Trophoblast cell (in vitro differentiated cells and primary cell): ENCODE results near the gene PAFAH1B2.

ENCODE experiments used
- DNase-seq, 2 donors: peaks; one replicate each; pipeline ENCODE4 v3.0.0-alpha.2; 2016
- H2AFZ ChIP-seq: 2 replicates; pipeline ENCODE4 v1.6.1; 2013; ENCODE audit warnings: low read length, moderate library complexity, mild to moderate bottlenecking; ENCODE audit not compliant: insufficient read depth, poor library complexity
- H2AK5ac ChIP-seq: 2 replicates; pipeline ENCODE4 v1.6.1; 2013; ENCODE audit warnings: mild to moderate bottlenecking, low read length
- H2BK120ac ChIP-seq: 2 replicates; pipeline ENCODE4 v1.6.1; 2013; ENCODE audit warnings: low read length, mild to moderate bottlenecking, moderate library complexity; ENCODE audit not compliant: insufficient read depth, poor library complexity
- H2BK12ac ChIP-seq: 2 replicates; pipeline ENCODE4 v1.6.1; 2013; ENCODE audit warnings: mild to moderate bottlenecking, low read length, moderate library complexity
- H2BK5ac ChIP-seq: 2 replicates; pipeline ENCODE4 v1.6.1; 2013; ENCODE audit warnings: low read length, low read depth, moderate library complexity, mild to moderate bottlenecking; ENCODE audit not compliant: poor library complexity
- H3K14ac ChIP-seq: 2 replicates; pipeline ENCODE4 v1.6.1; 2013; ENCODE audit warnings: mild to moderate bottlenecking, low read length
- H3K18ac ChIP-seq: 2 replicates; pipeline ENCODE4 v1.6.1; 2013; ENCODE audit warnings: mild to moderate bottlenecking, low read length
- H3K23ac ChIP-seq: 2 replicates; pipeline ENCODE4 v1.6.1; 2013; ENCODE audit warnings: low read length
- H3K27ac ChIP-seq: 2 replicates; pipeline ENCODE4 v1.5.1; 2013; ENCODE audit warnings: low read depth, mild to moderate bottlenecking, inconsistent platforms, low read length, moderate library complexity
- H3K27me3 ChIP-seq: 2 replicates; pipeline ENCODE4 v1.6.1; 2013; ENCODE audit warnings: inconsistent platforms, mild to moderate bottlenecking, low read length, moderate library complexity; ENCODE audit not compliant: insufficient read depth
- H3K36me3 ChIP-seq, 2 experiments: 1 replicate in 1 of 2; 2 replicates in 1 of 2; pipeline ENCODE4 v1.6.1; 2013; ENCODE audit warnings: low read length in 2 of 2, mild to moderate bottlenecking in 2 of 2, moderate library complexity in 1 of 2; ENCODE audit not compliant: insufficient read depth in 2 of 2, control insufficient read depth in 1 of 2
- H3K4ac ChIP-seq: 2 replicates; pipeline ENCODE4 v1.6.1; 2013; ENCODE audit warnings: low read depth, mild to moderate bottlenecking, low read length, moderate library complexity
- H3K4me1 ChIP-seq, 2 experiments: 1 replicate in 1 of 2; 2 replicates in 1 of 2; pipeline ENCODE4 v1.6.1; 2013; ENCODE audit warnings: low read length in 2 of 2, mild to moderate bottlenecking in 2 of 2, moderate library complexity in 1 of 2; ENCODE audit not compliant: insufficient read depth in 2 of 2, control insufficient read depth in 1 of 2
- H3K4me2 ChIP-seq: 2 replicates; pipeline ENCODE4 v1.6.1; 2013; ENCODE audit warnings: inconsistent platforms, mild to moderate bottlenecking, low read length, moderate library complexity
- H3K4me3 ChIP-seq: 2 replicates; pipeline ENCODE4 v1.5.1; 2013; ENCODE audit warnings: mild to moderate bottlenecking, low read depth, low read length, inconsistent platforms
- H3K79me1 ChIP-seq: one replicate; pipeline ENCODE4 v1.6.1; 2013; ENCODE audit warnings: low read length
- H3K79me2 ChIP-seq: 2 replicates; pipeline ENCODE4 v1.6.1; 2013; ENCODE audit warnings: low read length, mild to moderate bottlenecking; ENCODE audit not compliant: control insufficient read depth, insufficient read depth, poor library complexity
- H3K9ac ChIP-seq: 2 replicates; pipeline ENCODE4 v1.6.1; 2013; ENCODE audit warnings: mild to moderate bottlenecking, low read length
- H3K9me3 ChIP-seq: 2 replicates; pipeline ENCODE4 v1.6.1; 2013; ENCODE audit warnings: low read depth, mild to moderate bottlenecking, control low read depth, inconsistent platforms, low read length; ENCODE audit not compliant: insufficient read depth
- H4K12ac ChIP-seq: 2 replicates; pipeline ENCODE4 v1.6.1; 2013; ENCODE audit warnings: low read depth, mild to moderate bottlenecking, low read length, moderate library complexity
- H4K8ac ChIP-seq: 2 replicates; pipeline ENCODE4 v1.6.1; 2013; ENCODE audit warnings: low read depth, mild to moderate bottlenecking, low read length, moderate library complexity
- H4K91ac ChIP-seq: one replicate; pipeline ENCODE4 v1.6.1; 2013; ENCODE audit warnings: low read depth, mild to moderate bottlenecking, low read length, moderate library complexity
- WGBS: extraction: QIAGEN DNeasy Blood & Tissue Kit; methylation state at CpG from one replicate; pipeline ENCODE4 v1.1.7; 2013; ENCODE audit warnings: missing lambda C conversion rate; ENCODE audit not compliant: insufficient read length, insufficient coverage; ENCODE audit errors: extremely low coverage; 5-methylcytosine and 5-hydroxymethylcytosine counted together

Gene PAFAH1B2

DNA sequence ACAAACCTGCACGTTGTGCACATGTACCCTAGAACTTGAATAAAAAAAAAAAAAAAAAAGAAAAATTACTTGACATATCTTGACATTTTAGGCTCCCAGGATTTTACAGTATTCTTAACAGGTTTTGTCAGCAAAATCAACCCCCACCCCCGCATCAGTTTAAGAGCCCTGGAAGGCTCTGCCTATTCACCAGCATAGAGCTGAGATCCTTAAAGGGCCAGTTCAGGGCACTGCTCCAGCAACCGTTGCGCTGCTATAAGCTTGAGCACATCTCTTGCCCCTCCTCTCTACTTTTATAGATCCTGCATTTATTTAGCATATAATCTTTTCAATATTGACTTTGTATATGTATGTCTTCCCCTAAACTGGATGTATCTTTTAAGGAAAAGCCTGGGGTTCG lies 697 bp upstream of the PAFAH1B2 start:
- no peak overlapping the region for H3K4ac ChIP-seq
- H3K4me1 ChIP-seq, result peaks cover 0 to 7% of the 10 kb centered on the region in 2 experiments
- H3K9ac ChIP-seq, result no peak overlapping the region
- H3K79me2 ChIP-seq, result peaks cover 28% of the 10 kb centered on the region
- no peak overlapping the region for H2AK5ac ChIP-seq
- H4K91ac ChIP-seq, result no peak overlapping the region
- H3K14ac ChIP-seq, result no peak overlapping the region
- H3K79me1 ChIP-seq, result peaks cover 12% of the 10 kb centered on the region
- H3K9me3 ChIP-seq, result no peaks in the 10 kb centered on the region
- no peak overlapping the region for H3K23ac ChIP-seq
- H4K8ac ChIP-seq, result no peak overlapping the region
- H3K4me2 ChIP-seq, result peak overlapping the region; percentile 88
- no peaks in the 10 kb centered on the region for H3K27me3 ChIP-seq
- DNase-seq, result peak in 1 of 2 donors; percentile 41
- H3K18ac ChIP-seq, result no peak overlapping the region
- no peak overlapping the region for H2BK12ac ChIP-seq
- H3K4me3 ChIP-seq, result no peak overlapping the region
- peaks cover 12 to 13% of the 10 kb centered on the region in 2 experiments for H3K36me3 ChIP-seq
- no peak overlapping the region for H2BK120ac ChIP-seq
- no peak overlapping the region for H2AFZ ChIP-seq
- H2BK5ac ChIP-seq, result no peak overlapping the region
- no peak overlapping the region for H3K27ac ChIP-seq
- no peak overlapping the region for H4K12ac ChIP-seq
- no CpG with 5 or more reads among the region's 5 CpGs for WGBS

DNA sequence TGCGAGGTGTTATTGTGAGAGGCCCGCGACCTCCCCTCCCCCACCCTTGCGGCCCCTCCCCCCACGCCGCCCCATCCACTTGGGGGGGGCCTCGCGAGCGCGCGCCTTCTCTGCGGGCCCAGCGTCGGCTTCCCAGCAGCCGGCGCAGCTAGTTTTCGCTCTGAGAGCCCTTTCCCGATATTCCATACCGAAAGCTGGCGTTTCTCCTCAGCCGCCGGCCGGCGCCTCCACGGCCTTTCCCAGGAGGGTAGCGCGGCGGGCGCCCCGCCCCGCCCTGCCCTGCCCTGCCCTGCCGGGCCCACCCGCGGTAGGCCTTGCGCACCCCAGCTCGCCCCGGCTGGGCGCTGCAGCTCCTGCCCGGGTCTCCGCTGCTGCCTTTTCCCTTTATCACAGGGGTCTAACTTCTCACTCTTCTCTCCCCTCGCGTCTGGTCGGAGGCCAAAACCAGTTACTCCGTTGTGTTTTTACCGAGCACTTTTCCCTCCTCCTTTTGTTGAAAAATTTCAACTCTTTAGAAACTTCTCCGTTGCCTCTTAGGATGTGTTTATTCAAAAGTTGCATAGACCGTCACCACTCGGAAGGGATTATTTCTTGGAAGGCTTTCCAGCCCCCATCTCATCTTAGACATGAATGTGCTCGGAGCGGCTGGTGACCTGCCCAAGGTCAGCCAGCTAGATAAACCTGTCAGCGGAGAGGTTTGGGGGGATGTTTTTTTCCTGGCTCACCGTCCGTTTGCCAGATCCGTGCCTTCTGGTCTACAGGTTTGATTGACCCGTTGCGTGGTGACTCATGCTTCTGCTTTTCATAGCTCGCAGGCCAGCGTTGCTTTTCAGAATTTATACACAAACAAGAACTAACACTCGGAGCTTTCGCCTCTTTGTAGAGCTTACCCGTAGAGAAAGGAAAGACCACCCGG lies 648 bp downstream of the PAFAH1B2 start:
- Histone ChIP-seq H3K18ac (peak overlapping the region; percentile 99), H4K8ac (peak overlapping the region; percentile 92), H4K12ac (peak overlapping the region; percentile 94), H2BK12ac (peak overlapping the region; percentile 76), H2AFZ (peak overlapping the region; percentile 87), H3K4me2 (peak overlapping the region; percentile 88), H2AK5ac (peak overlapping the region; percentile 95), H3K27me3 (no peaks in the 10 kb centered on the region), H3K4ac (peak overlapping the region; percentile 98), H2BK5ac (peak overlapping the region; percentile 98), H2BK120ac (peak overlapping the region; percentile 96), H3K4me1 (peaks cover 0 to 4% of the 10 kb centered on the region in 2 experiments), H3K4me3 (peak overlapping the region; percentile 96), H4K91ac (peak overlapping the region; percentile 93), H3K9me3 (no peaks in the 10 kb centered on the region), H3K23ac (no peak overlapping the region), H3K9ac (peak overlapping the region; percentile 94), H3K36me3 (peaks cover 13 to 15% of the 10 kb centered on the region in 2 experiments), H3K79me2 (peaks cover 32% of the 10 kb centered on the region), H3K14ac (peak overlapping the region; percentile 95), H3K79me1 (peaks cover 12% of the 10 kb centered on the region), H3K27ac (peak overlapping the region; percentile 91)
- DNase-seq, result peak; percentile 72 to 89
- WGBS, result no CpG with 5 or more reads among the region's 62 CpGs

DNA sequence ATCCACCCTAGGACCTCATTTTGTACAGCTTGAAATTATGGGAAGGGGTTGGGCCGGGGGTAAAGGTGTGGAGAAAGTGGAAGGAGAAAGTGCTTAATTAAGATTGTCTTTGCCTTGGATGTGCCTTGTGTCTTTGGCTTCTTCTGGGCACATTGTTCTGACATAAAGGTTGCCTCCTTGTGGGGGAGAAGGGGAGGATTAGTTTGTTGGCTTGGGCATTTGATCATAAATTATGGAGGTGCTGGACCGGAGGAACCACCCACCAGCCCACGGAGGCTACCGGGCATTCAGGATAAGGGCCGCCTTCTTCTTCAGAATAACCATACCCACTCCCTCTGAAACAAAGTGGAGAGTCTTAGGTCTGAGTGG lies 1.3 kb downstream of the PAFAH1B2 start:
- H3K4me1 ChIP-seq, result peaks cover 0 to 4% of the 10 kb centered on the region in 2 experiments
- no peaks in the 10 kb centered on the region for H3K9me3 ChIP-seq
- H3K9ac ChIP-seq, result peak overlapping the region; percentile 46
- H3K4ac ChIP-seq, result peak overlapping the region; percentile 98
- no peak overlapping the region for H2BK5ac ChIP-seq
- peak overlapping the region; percentile 65 for H3K14ac ChIP-seq
- no peak overlapping the region for H4K12ac ChIP-seq
- no peaks in the 10 kb centered on the region for H3K27me3 ChIP-seq
- H2BK12ac ChIP-seq, result no peak overlapping the region
- peaks cover 13 to 18% of the 10 kb centered on the region in 2 experiments for H3K36me3 ChIP-seq
- no peak overlapping the region for H2AFZ ChIP-seq
- peak overlapping the region; percentile 52 for H3K27ac ChIP-seq
- peaks cover 32% of the 10 kb centered on the region for H3K79me2 ChIP-seq
- H3K18ac ChIP-seq, result no peak overlapping the region
- H2AK5ac ChIP-seq, result no peak overlapping the region
- DNase-seq, result peak in 1 of 2 donors; percentile 35
- WGBS, result no CpG with 5 or more reads among the region's 5 CpGs
- H4K91ac ChIP-seq, result no peak overlapping the region
- H3K23ac ChIP-seq, result no peak overlapping the region
- no peak overlapping the region for H2BK120ac ChIP-seq
- peak overlapping the region; percentile 96 for H3K4me3 ChIP-seq
- H3K4me2 ChIP-seq, result peak overlapping the region; percentile 79
- peaks cover 12% of the 10 kb centered on the region for H3K79me1 ChIP-seq
- H4K8ac ChIP-seq, result no peak overlapping the region

DNA sequence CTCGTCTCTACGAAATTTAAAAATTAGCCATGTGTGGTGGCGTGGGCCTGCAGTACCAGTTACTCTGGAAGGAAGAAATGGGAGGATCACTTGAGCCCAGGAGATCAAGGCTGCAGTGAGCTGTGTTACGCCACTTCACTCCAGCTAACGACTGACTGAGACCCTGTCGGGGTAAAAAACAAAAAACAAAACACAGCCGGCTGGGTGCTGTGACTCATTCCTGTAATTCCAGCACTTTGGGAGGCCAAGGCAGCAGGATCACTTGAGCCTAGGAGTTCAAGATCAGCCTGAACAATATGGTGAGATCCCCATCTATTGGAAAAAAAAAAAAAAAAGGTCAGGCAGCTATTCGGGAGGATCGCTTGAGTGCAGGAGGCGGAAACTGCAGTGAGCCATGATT lies 2.4 kb downstream of the PAFAH1B2 start:
- Histone ChIP-seq H2AK5ac (no peak overlapping the region), H3K23ac (no peak overlapping the region), H3K14ac (no peak overlapping the region), H4K91ac (no peak overlapping the region), H3K27me3 (no peaks in the 10 kb centered on the region), H2BK5ac (no peak overlapping the region), H3K18ac (no peak overlapping the region), H3K4ac (peak overlapping the region; percentile 98), H3K4me2 (no peak overlapping the region), H3K4me1 (peaks cover 0 to 4% of the 10 kb centered on the region in 2 experiments), H3K79me2 (peaks cover 32% of the 10 kb centered on the region), H3K27ac (no peak overlapping the region), H3K36me3 (peaks cover 13 to 18% of the 10 kb centered on the region in 2 experiments), H4K12ac (no peak overlapping the region), H3K9me3 (no peaks in the 10 kb centered on the region), H3K9ac (no peak overlapping the region), H3K79me1 (peaks cover 12% of the 10 kb centered on the region), H2BK12ac (no peak overlapping the region), H3K4me3 (no peak overlapping the region), H2BK120ac (no peak overlapping the region), H2AFZ (no peak overlapping the region), H4K8ac (no peak overlapping the region)
- peak; percentile 55 to 59 for DNase-seq
- WGBS, result no CpG with 5 or more reads among the region's 10 CpGs
